ENCODE measurements around the gene RTN4R. TPM values are rescaled to one million over a fixed set of nuclear protein-coding genes. Genes with fewer than 3 reads are reported as not detected.

Gene RTN4R
- total RNA-seq, 1 experiment from 2014 or later = 12.2 TPM

DNA sequence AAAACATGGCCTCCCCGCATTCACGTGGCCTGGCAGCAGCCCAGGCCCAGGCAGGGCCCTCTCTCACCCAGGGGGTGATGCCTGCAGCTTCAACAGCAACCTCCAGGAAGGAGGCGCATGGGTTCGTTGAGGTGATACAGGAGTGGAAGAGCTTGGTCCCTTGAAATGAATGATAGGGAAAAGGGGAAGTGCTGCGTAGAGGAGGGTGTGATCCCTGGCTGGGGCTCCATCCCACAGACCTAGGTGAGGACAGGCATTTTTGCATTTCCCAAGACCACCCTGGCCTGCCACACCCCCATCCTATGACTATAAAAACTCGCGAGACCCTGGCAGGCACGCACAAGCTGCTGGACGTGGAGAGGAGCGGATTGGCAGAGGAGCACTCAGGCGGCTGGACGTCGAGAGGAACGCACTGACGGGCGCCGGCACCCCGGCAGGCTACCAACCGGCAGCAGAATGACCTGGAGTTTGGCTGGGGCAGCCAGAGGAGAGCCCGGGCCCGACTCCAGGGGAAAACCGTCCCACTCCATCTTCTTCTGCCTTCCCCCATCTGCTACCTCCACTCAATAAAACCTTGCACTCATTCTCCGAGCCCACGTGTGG lies 32.6 kb downstream of the RTN4R start:
- H3K4me1 ChIP-seq (ENCODE audit: insufficient read depth, low read length) = no peaks in the 10 kb centered on the region
- H2AFZ ChIP-seq (ENCODE audit: low read length) = no peak overlapping the region
- TF ChIP-seq EZH2phosphoT487 (IDR thresholded peaks at IDR 0.05; ENCODE audit: borderline replicate concordance, low read length) (no peak), EZH2 (IDR thresholded peaks at IDR 0.05; ENCODE audit: low read length, unreplicated experiment) (no peak)
- TF ChIP-seq, protein P1, sequence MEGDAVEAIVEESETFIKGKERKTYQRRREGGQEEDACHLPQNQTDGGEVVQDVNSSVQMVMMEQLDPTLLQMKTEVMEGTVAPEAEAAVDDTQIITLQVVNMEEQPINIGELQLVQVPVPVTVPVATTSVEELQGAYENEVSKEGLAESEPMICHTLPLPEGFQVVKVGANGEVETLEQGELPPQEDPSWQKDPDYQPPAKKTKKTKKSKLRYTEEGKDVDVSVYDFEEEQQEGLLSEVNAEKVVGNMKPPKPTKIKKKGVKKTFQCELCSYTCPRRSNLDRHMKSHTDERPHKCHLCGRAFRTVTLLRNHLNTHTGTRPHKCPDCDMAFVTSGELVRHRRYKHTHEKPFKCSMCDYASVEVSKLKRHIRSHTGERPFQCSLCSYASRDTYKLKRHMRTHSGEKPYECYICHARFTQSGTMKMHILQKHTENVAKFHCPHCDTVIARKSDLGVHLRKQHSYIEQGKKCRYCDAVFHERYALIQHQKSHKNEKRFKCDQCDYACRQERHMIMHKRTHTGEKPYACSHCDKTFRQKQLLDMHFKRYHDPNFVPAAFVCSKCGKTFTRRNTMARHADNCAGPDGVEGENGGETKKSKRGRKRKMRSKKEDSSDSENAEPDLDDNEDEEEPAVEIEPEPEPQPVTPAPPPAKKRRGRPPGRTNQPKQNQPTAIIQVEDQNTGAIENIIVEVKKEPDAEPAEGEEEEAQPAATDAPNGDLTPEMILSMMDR (conservative IDR thresholded peaks at IDR 0.05; ENCODE audit: low read depth, low read length) = no peak
- no peak overlapping the region for H3K9ac ChIP-seq (ENCODE audit: low read length)
- no peaks in the 10 kb centered on the region for H3K27me3 ChIP-seq (ENCODE audit: low read length)
- DNase-seq (no peak), ATAC-seq (no peak)
- no peaks in the 10 kb centered on the region for H3F3A ChIP-seq (ENCODE audit: low read length, unreplicated experiment)
- no peaks in the 10 kb centered on the region for H3K9me2 ChIP-seq (replicated peaks; ENCODE audit: low read length)
- ChIA-PET POLR2A (ENCODE audit: unreplicated experiment) (no interaction called here), CTCF (no interaction called here)
- H3K4me2 ChIP-seq (ENCODE audit: low read length) = no peak overlapping the region
- no peaks in the 10 kb centered on the region for H3K79me2 ChIP-seq (ENCODE audit: low read length)
- BruUV-seq (replicated peaks) = no TSS peak
- no peaks in the 10 kb centered on the region for H4K20me1 ChIP-seq (ENCODE audit: low read length)
- intact Hi-C loops (cut with micrococcal nuclease) = no loop called here
- H3K27ac ChIP-seq (ENCODE audit: low read length) = no peak overlapping the region
- no peaks in the 10 kb centered on the region for H3K9me3 ChIP-seq (ENCODE audit: low read length)
- no peak overlapping the region for H3K4me3 ChIP-seq (ENCODE audit: low read length)
- H3K36me3 ChIP-seq (ENCODE audit: low read depth, low read length) = no peaks in the 10 kb centered on the region

DNA sequence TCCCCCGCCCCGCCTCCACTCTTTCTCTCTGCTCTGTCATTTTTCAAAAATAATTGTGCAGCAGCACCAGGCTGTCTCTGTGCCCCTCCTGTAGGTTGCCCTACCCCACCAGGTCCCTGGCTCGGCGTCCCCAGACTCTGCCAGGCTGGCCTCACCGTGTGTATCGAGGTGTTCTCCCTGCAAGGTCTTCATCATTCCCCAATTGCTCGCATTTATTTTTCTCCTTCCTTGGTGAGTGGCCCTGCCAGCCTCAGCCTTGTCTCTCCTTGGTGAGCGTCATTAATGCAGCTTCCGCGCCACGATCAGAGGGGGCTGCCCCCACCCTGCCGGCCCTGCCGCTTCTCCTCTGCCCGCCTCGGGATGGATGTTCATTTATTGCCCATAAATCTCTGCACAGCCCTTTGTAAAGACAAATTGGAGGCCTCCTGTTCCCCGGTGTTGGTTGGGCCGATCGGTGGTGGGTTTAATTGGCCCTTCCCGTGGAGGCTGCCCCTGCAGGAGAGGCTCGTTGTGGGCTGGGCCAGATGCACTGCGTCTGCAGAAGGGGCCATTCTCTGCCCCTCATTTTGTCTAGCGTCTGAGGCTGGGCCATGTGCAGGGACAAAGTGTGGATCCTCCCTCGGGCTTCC lies 33.2 kb downstream of the RTN4R start:
- intact Hi-C loops (cut with micrococcal nuclease) = no loop called here
- DNase-seq = no peak
- H3K4me1 ChIP-seq (ENCODE audit: insufficient read depth, low read length) = no peaks in the 10 kb centered on the region
- TF ChIP-seq EZH2phosphoT487 (IDR thresholded peaks at IDR 0.05; ENCODE audit: borderline replicate concordance, low read length) (no peak), EZH2 (IDR thresholded peaks at IDR 0.05; ENCODE audit: low read length, unreplicated experiment) (no peak)
- TF ChIP-seq, protein P1 (conservative IDR thresholded peaks at IDR 0.05; ENCODE audit: low read depth, low read length) = no peak
- no peak for ATAC-seq
- no peaks in the 10 kb centered on the region for H4K20me1 ChIP-seq (ENCODE audit: low read length)
- H3K4me2 ChIP-seq (ENCODE audit: low read length) = no peak overlapping the region
- ChIA-PET POLR2A (ENCODE audit: unreplicated experiment) (no interaction called here), CTCF (no interaction called here)
- peaks cover 2% of the 10 kb centered on the region; the same call in 1 of the 2 replicates for H3K27me3 ChIP-seq (ENCODE audit: low read length)
- H3K4me3 ChIP-seq (ENCODE audit: low read length) = no peak overlapping the region
- H3F3A ChIP-seq (ENCODE audit: low read length, unreplicated experiment) = no peaks in the 10 kb centered on the region
- no peak overlapping the region for H3K9ac ChIP-seq (ENCODE audit: low read length)
- no peak overlapping the region for H2AFZ ChIP-seq (ENCODE audit: low read length)
- no peaks in the 10 kb centered on the region for H3K9me2 ChIP-seq (replicated peaks; ENCODE audit: low read length)
- no TSS peak for BruUV-seq (replicated peaks)
- H3K27ac ChIP-seq (ENCODE audit: low read length) = no peak overlapping the region
- no peaks in the 10 kb centered on the region for H3K36me3 ChIP-seq (ENCODE audit: low read depth, low read length)
- no peaks in the 10 kb centered on the region for H3K9me3 ChIP-seq (ENCODE audit: low read length)
- no peaks in the 10 kb centered on the region for H3K79me2 ChIP-seq (ENCODE audit: low read length)

DNA sequence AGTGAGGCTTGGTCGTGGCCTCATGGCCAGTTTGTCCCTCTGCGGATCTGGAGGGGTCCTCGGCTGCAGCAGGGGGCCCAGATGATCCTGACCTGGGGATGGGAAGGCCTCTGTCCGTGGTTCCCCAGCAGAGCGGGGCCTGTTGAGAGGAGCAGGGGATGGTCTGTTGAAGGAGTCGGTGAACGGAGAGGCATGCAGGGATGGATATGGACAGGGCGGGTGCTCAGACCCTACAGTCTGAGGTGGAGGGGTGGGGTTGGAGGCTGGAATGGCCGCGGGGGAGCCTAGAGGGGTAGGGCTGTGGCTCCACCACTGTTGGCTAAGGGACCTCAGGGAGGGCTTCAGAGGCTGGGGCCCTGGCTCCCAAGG lies 33.8 kb downstream of the RTN4R start:
- Histone ChIP-seq H3K27ac (ENCODE audit: low read length) (no peak overlapping the region), H2AFZ (ENCODE audit: low read length) (no peak overlapping the region), H3K27me3 (ENCODE audit: low read length) (peaks cover 7% of the 10 kb centered on the region; the same call in 1 of the 2 replicates), H3K4me1 (ENCODE audit: insufficient read depth, low read length) (no peaks in the 10 kb centered on the region), H3K9me3 (ENCODE audit: low read length) (no peaks in the 10 kb centered on the region), H3F3A (ENCODE audit: low read length, unreplicated experiment) (no peaks in the 10 kb centered on the region), H3K4me3 (ENCODE audit: low read length) (no peak overlapping the region), H3K9ac (ENCODE audit: low read length) (no peak overlapping the region), H4K20me1 (ENCODE audit: low read length) (no peaks in the 10 kb centered on the region), H3K79me2 (ENCODE audit: low read length) (no peaks in the 10 kb centered on the region), H3K36me3 (ENCODE audit: low read depth, low read length) (no peaks in the 10 kb centered on the region), H3K4me2 (ENCODE audit: low read length) (no peak overlapping the region), H3K9me2 (replicated peaks; ENCODE audit: low read length) (no peaks in the 10 kb centered on the region)
- no TSS peak for BruUV-seq (replicated peaks)
- no peak for ATAC-seq
- TF ChIP-seq, protein P1 (conservative IDR thresholded peaks at IDR 0.05; ENCODE audit: low read depth, low read length) = no peak
- TF ChIP-seq EZH2 (IDR thresholded peaks at IDR 0.05; ENCODE audit: low read length, unreplicated experiment) (no peak), EZH2phosphoT487 (IDR thresholded peaks at IDR 0.05; ENCODE audit: borderline replicate concordance, low read length) (no peak)
- ChIA-PET POLR2A (ENCODE audit: unreplicated experiment) (no interaction called here), CTCF (no interaction called here)
- no peak for DNase-seq
- intact Hi-C loops (cut with micrococcal nuclease) = no loop called here

Measured in PC-3 (cell line).